Caco-2 (cell line): Measurements from ENCODE around the gene SLC44A1. TPM values are rescaled to one million over a fixed set of nuclear protein-coding genes. Genes with fewer than 3 reads are reported as not detected.

Source experiments
- BruUV-seq: library from RNA; stranded (reverse); fragments of 400-500 nt; replicated peaks from 2 replicates; lab custom pipeline; 2021; lab: Mats Ljungman, UMichigan
- CTCF ChIA-PET: fragments of 300-600 bp; sonication (Branson Sonifier 250); formaldehyde crosslinking; loops from one replicate; lab custom pipeline; 2022; ENCODE audit warnings: antibody characterized with exemption; lab: Charles Lee
- POLR2A ChIA-PET: fragments of 300-600 bp; sonication (Branson Sonifier 250); formaldehyde crosslinking; loops from one replicate; lab custom pipeline; 2022; ENCODE audit warnings: antibody characterized with exemption; lab: Charles Lee
- DNase-seq, 2 experiments: peaks; one replicate each; pipeline versions ENCODE4 v3.0.0 to v3.0.0-alpha.2; 2020 to 2022
- H3K27me3 ChIP-seq: replicated peaks from 2 replicates; pipeline ENCODE4 v1.6.0; 2011; ENCODE audit warnings: low read length; ENCODE audit not compliant: control insufficient read depth, insufficient read depth
- H3K36me3 ChIP-seq: 2 replicates; pipeline ENCODE4 v1.5.1; 2011; ENCODE audit warnings: low read length; ENCODE audit not compliant: control insufficient read depth, insufficient read depth
- H3K4me1 ChIP-seq: fragments of 250-450 bp; sonication (Bioruptor Pico); 2 replicates; pipeline ENCODE4 v1.5.1; 2020; ENCODE audit warnings: mild to moderate bottlenecking
- H3K4me3 ChIP-seq: 2 replicates; pipeline ENCODE4 v1.5.1; 2011; ENCODE audit warnings: low read depth, mild to moderate bottlenecking, control low read depth, low read length
- H3K9me3 ChIP-seq: fragments of 250-450 bp; sonication (Bioruptor Pico); 2 replicates; pipeline ENCODE4 v1.5.1; 2020; ENCODE audit warnings: mild to moderate bottlenecking, moderate library complexity
- H3K27ac Mint-ChIP-seq: one replicate; pipeline ENCODE4 v1.8.0; 2022; ENCODE audit warnings: mixed read lengths; ENCODE audit not compliant: unreplicated experiment
- H3K27me3 Mint-ChIP-seq: one replicate; pipeline ENCODE4 v1.8.0; 2022; ENCODE audit warnings: mixed read lengths; ENCODE audit not compliant: insufficient read depth, unreplicated experiment
- H3K36me3 Mint-ChIP-seq: one replicate; pipeline ENCODE4 v1.8.0; 2022; ENCODE audit warnings: mild to moderate bottlenecking, mixed read lengths; ENCODE audit not compliant: insufficient read depth, unreplicated experiment
- H3K4me1 Mint-ChIP-seq: one replicate; pipeline ENCODE4 v1.8.0; 2022; ENCODE audit warnings: low read depth, mixed read lengths; ENCODE audit not compliant: unreplicated experiment
- H3K4me3 Mint-ChIP-seq: one replicate; pipeline ENCODE4 v1.8.0; 2022; ENCODE audit warnings: mild to moderate bottlenecking, moderate library complexity, mixed read lengths; ENCODE audit not compliant: unreplicated experiment
- H3K9me3 Mint-ChIP-seq: one replicate; pipeline ENCODE4 v1.8.0; 2022; ENCODE audit warnings: mixed read lengths; ENCODE audit not compliant: unreplicated experiment
- CTCF ChIP-seq, 2 experiments: fragments of 200-600 bp in 1 of 2; IDR thresholded peaks; 1 replicate in 1 of 2; 2 replicates in 1 of 2; pipeline versions ENCODE4 v1.5.1 to v1.8.0; 2011 to 2022; ENCODE audit warnings: antibody characterized with exemption in 1 of 2, control low read depth in 1 of 2, inconsistent platforms in 1 of 2, low read depth in 1 of 2, low read length in 1 of 2, mild to moderate bottlenecking in 1 of 2, moderate library complexity in 1 of 2; ENCODE audit not compliant: insufficient read depth in 1 of 2, severe bottlenecking in 1 of 2, unreplicated experiment in 1 of 2
- intact Hi-C: fragments of 100-400 bp; cut with micrococcal nuclease; formaldehyde crosslinking; loops from one replicate; pipeline ENCODE4 v1.10.0; 2022; ENCODE audit not compliant: unreplicated experiment
- total RNA-seq: library from RNA; stranded (reverse); gene quantifications from 2 replicates; pipeline ENCODE4 v1.2.3, GENCODE V29; 2022

Gene SLC44A1
- total RNA-seq, 1 experiment from 2014 or later = 45.8 TPM

- POLR2A ChIA-PET = no interaction called here
- no peak for TF ChIP-seq CTCF (IDR thresholded peaks at IDR 0.05; ENCODE audit: insufficient read depth in 1 of 2, low read depth in 1 of 2, low read length in 1 of 2, severe bottlenecking in 1 of 2, unreplicated experiment in 1 of 2)
- Mint-ChIP-seq H3K9me3 (no peaks in the 10 kb centered on the region), H3K27ac (no peak overlapping the region), H3K4me3 (no peak overlapping the region), H3K4me1 (no peaks in the 10 kb centered on the region), H3K36me3 (peaks cover 7% of the 10 kb centered on the region), H3K27me3 (no peaks in the 10 kb centered on the region)
- DNase-seq = no peak
- Histone ChIP-seq H3K36me3 (no peaks in the 10 kb centered on the region), H3K27me3 (no peaks in the 10 kb centered on the region), H3K4me3 (no peak overlapping the region), H3K4me1 (no peaks in the 10 kb centered on the region), H3K9me3 (no peaks in the 10 kb centered on the region)
- CTCF ChIA-PET = no interaction called here
- intact Hi-C loops = no loop called here
- no TSS peak for BruUV-seq
These were observed 110.0 kb downstream of the SLC44A1 start for GRCh38 chr9:105354448-105354847.

- Histone ChIP-seq H3K36me3 (no peaks in the 10 kb centered on the region), H3K4me1 (no peaks in the 10 kb centered on the region), H3K27me3 (no peaks in the 10 kb centered on the region), H3K9me3 (no peaks in the 10 kb centered on the region), H3K4me3 (no peak overlapping the region)
- no peak overlapping the region for H3K4me3 Mint-ChIP-seq
- H3K4me1 Mint-ChIP-seq = no peaks in the 10 kb centered on the region
- intact Hi-C loops = no loop called here
- H3K27me3 Mint-ChIP-seq = no peaks in the 10 kb centered on the region
- no peak overlapping the region for H3K27ac Mint-ChIP-seq
- TF ChIP-seq CTCF (IDR thresholded peaks at IDR 0.05; ENCODE audit: insufficient read depth in 1 of 2, low read depth in 1 of 2, low read length in 1 of 2, severe bottlenecking in 1 of 2, unreplicated experiment in 1 of 2) = no peak
- BruUV-seq = no TSS peak
- no peaks in the 10 kb centered on the region for H3K9me3 Mint-ChIP-seq
- H3K36me3 Mint-ChIP-seq = peaks cover 21% of the 10 kb centered on the region
- ChIA-PET CTCF (interaction anchor here (0.6 kb wide), 1 partner anchor 24 kb away, joined by 3 read pairs; no protein-coding TSS in a partner anchor), POLR2A (no interaction called here)
- no peak for DNase-seq
These were observed 111.3 kb downstream of the SLC44A1 start for GRCh38 chr9:105355781-105356180.

GRCh38 chr9:105357937-105358336, 113.5 kb downstream of the SLC44A1 start:
- H3K27ac Mint-ChIP-seq = no peak overlapping the region
- H3K36me3 Mint-ChIP-seq = peaks cover 21% of the 10 kb centered on the region
- BruUV-seq = no TSS peak
- POLR2A ChIA-PET = no interaction called here
- H3K27me3 Mint-ChIP-seq = no peaks in the 10 kb centered on the region
- Histone ChIP-seq H3K27me3 (no peaks in the 10 kb centered on the region), H3K4me1 (no peaks in the 10 kb centered on the region), H3K4me3 (no peak overlapping the region), H3K9me3 (no peaks in the 10 kb centered on the region), H3K36me3 (no peaks in the 10 kb centered on the region)
- H3K9me3 Mint-ChIP-seq = no peaks in the 10 kb centered on the region
- intact Hi-C loops = no loop called here
- CTCF ChIA-PET = no interaction called here
- no peak for DNase-seq
- no peak overlapping the region for H3K4me3 Mint-ChIP-seq
- no peaks in the 10 kb centered on the region for H3K4me1 Mint-ChIP-seq
- no peak for TF ChIP-seq CTCF (IDR thresholded peaks at IDR 0.05; ENCODE audit: insufficient read depth in 1 of 2, low read depth in 1 of 2, low read length in 1 of 2, severe bottlenecking in 1 of 2, unreplicated experiment in 1 of 2)
